ENCODE results near the gene SLC9C1. TPM values are rescaled to one million over a fixed set of nuclear protein-coding genes. Genes with fewer than 3 reads are reported as not detected.

SLC9C1 gene
- total RNA-seq, 2 donors from 2014 or later = not detected

DNA sequence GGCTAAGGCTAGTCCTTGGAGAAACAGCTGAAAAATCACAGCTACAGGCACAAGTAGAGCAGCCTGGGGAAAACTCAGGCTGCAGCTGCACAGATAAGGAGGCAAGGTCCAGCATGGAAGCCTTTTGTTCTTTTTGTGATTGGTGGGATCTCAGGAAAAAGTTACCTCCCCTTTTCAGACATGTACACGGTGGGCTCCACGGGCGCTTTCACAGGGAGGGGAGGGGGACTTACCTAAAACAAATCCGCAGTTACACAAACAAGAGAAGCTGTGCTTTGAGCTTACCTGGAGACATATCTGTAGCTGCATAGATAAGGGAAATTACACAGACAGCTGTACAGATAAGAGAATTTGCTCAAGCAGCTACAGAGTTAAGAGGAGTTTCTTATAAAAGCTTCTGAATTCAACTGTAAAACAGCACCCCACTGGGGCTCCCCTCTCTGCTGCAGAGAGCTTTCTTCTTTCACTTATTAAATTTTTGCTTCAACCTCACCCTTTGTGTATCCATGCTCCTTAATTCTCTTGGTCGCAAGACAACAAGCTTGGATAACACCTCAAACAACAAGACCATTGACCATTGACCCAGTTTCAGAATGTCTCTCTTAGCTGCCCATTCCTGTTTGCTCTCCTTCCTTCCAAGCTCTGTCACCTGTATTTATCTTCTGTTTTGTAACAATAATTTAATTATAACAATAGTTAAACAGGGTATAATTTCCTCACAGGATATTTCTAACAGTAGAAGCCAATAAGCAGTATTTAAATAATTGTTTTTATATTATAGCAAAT lies 28.0 kb upstream of the SLC9C1 start:
- Mint-ChIP-seq H3K27ac (no peak overlapping the region), H3K4me1 (no peaks in the 10 kb centered on the region), H3K4me3 (no peak overlapping the region), H3K9me3 (no peaks in the 10 kb centered on the region), H3K36me3 (ENCODE audit: low read depth) (no peaks in the 10 kb centered on the region), H3K27me3 (peaks cover 17% of the 10 kb centered on the region)
- no peak for ATAC-seq (replicated peaks)

DNA sequence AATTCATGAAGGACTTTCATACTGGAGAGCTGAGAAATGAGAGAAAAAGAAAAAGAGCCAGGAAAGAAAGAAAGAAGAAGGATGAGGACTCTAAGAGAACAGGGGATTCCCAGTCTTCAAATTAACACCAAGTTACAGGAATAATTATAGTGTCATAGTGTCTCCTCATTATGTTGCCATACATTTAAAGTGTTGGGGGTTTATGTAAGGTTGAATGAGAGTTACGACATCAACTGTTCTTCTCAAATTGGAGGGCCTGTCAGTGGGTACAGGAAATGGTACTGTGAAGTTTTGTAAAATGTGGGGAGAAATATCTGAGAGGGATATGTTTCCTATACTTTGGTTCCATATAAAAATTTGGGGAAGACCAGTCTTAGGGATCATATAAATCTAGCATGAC lies 26.7 kb upstream of the SLC9C1 start:
- Mint-ChIP-seq H3K36me3 (ENCODE audit: low read depth) (no peaks in the 10 kb centered on the region), H3K4me1 (no peaks in the 10 kb centered on the region), H3K27ac (no peak overlapping the region), H3K9me3 (no peaks in the 10 kb centered on the region), H3K4me3 (no peak overlapping the region), H3K27me3 (peaks cover 13% of the 10 kb centered on the region)
- no peak for ATAC-seq (replicated peaks)

DNA sequence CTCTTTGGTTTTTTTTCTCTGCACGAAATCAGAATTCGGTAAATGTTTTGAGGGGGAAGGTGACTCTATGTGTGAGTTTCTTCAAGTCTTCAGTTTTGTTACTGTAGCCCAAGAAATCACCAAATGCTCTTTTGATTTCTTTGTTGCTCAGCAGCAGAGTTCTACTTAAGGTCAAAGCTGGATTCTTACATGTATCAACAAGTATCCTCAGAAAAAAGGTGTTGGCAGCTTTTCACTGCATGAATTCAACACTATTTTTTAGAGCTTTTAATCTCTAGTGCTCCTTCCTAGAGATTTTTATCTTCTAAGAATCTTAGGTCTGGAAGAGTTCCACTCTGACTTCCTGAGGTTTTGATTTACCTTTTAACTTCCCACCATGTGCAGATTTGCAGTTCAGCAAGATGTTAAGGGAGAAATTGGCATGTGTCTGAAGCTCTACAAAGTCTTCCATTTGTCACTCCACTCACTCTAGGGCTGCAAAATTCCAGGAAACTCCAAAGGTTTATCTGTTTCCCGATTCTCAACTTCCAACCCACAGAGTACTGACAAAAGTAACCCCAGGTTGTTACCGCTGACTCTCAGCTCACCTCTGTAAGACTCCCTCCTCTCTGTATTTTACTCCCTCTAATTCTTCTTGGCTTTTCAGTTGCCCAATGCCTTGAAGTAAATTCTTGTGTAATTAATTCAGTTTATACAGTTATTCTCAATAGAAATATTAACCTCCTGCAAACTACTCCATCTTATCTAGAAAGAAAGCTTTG lies 25.7 kb upstream of the SLC9C1 start:
- H3K27me3 Mint-ChIP-seq = peaks cover 13% of the 10 kb centered on the region
- ATAC-seq (replicated peaks) = no peak
- H3K27ac Mint-ChIP-seq = no peak overlapping the region
- no peaks in the 10 kb centered on the region for H3K9me3 Mint-ChIP-seq
- H3K36me3 Mint-ChIP-seq (ENCODE audit: low read depth) = no peaks in the 10 kb centered on the region
- H3K4me1 Mint-ChIP-seq = no peaks in the 10 kb centered on the region
- H3K4me3 Mint-ChIP-seq = no peak overlapping the region

DNA sequence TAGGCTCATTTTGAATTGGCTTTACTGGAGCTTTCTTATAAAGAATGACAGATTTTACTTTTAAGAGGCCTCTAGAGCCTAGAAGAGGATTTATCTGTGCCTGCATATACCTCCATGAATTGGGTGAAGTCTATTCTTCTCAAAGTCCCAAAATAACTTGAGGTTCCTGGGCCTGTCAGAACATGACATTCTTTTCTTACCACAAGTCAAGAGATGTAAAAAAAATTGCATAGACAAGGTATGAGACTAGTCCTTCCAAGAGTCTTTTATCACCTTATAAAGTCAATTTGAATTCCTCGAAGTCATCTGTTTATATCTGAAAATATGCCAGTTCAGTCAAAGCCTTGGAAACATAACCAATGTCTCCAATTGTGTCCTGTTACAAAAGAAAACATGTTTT lies 21.8 kb upstream of the SLC9C1 start:
- Mint-ChIP-seq H3K27ac (no peak overlapping the region), H3K4me1 (no peaks in the 10 kb centered on the region), H3K36me3 (ENCODE audit: low read depth) (no peaks in the 10 kb centered on the region), H3K9me3 (no peaks in the 10 kb centered on the region), H3K4me3 (no peak overlapping the region), H3K27me3 (peaks cover 5% of the 10 kb centered on the region)
- ATAC-seq (replicated peaks) = no peak

DNA sequence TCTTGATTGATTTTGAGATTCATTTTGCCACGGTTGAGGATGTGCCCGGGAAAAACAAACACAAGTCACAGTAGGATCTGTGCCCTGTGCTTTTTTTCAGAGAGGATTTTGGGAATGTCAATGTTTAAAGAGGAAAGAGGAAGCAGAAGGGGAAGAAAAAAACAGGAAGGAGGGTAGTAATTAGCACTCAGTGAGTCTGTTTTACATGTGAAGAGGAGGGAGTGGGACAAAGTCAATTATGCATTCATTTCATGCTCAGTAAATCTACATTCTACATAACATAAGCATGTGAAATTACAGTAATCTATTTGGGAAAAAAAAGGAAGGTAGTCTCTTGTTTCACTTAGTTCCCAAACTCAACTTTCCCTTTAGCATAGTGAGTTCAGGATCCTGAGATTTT lies 20.6 kb upstream of the SLC9C1 start:
- no peak overlapping the region for H3K27ac Mint-ChIP-seq
- no peak for ATAC-seq (replicated peaks)
- no peaks in the 10 kb centered on the region for H3K9me3 Mint-ChIP-seq
- H3K27me3 Mint-ChIP-seq = peaks cover 5% of the 10 kb centered on the region
- no peak overlapping the region for H3K4me3 Mint-ChIP-seq
- H3K36me3 Mint-ChIP-seq (ENCODE audit: low read depth) = no peaks in the 10 kb centered on the region
- H3K4me1 Mint-ChIP-seq = no peaks in the 10 kb centered on the region

DNA sequence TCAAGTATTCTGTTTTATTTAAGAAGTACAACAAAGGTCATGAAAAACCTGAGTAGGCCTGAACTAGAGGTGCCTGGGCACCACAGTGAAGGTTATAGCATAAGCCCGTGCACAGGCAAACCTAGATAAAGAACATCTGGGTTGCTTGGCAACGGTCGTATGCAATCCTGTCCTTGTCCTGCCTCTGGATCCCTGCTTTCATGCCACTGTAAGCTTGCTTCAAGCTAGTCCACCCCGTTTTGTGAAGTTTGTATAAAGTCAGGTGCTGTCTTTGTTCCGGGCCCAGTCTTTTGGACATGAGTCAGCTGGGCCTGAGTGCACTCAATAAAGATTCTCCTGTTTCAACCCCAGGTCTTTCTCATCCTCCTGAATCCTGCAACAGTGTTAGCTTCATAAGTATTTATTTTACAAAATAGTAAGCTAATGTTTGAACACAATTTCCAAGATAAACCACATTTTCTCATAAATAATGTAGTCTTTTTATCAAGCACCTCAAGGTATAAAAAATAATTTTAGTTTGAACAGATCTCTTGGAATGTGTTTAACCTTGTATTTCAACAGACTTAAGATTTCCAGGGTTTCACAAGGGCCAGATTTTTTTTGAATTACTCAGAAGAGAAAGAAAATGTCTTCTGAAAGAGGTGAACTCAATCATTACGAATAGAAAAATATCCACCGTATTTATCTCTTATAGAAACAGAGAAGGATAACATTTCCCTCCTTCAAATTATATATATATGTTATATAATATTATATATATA lies 14.3 kb upstream of the SLC9C1 start:
- no peak for ATAC-seq (replicated peaks)
- Mint-ChIP-seq H3K4me3 (no peak overlapping the region), H3K4me1 (no peaks in the 10 kb centered on the region), H3K27ac (no peak overlapping the region), H3K27me3 (no peaks in the 10 kb centered on the region), H3K36me3 (ENCODE audit: low read depth) (no peaks in the 10 kb centered on the region), H3K9me3 (no peaks in the 10 kb centered on the region)

DNA sequence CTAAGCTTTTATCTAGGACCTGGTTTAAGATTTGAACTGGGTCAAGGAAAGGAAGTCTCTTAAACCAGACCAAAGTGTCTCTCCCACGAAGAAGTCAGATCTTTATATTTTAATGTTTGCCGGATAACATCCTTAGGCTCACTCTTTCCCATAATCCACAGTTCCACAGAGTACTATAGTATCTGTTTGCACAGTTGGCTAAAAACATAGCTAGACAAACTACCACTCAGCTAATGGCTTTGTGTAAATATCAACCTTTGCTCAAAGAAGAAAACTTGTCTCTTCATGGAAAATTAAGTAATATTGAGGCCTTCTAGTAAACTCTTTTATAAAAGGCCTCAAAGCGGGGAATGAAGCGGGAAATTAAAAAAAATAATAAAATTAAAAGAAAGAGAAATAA lies 13.5 kb upstream of the SLC9C1 start:
- no peaks in the 10 kb centered on the region for H3K9me3 Mint-ChIP-seq
- no peaks in the 10 kb centered on the region for H3K4me1 Mint-ChIP-seq
- no peak overlapping the region for H3K4me3 Mint-ChIP-seq
- no peaks in the 10 kb centered on the region for H3K36me3 Mint-ChIP-seq (ENCODE audit: low read depth)
- no peak overlapping the region for H3K27ac Mint-ChIP-seq
- ATAC-seq (replicated peaks) = no peak
- H3K27me3 Mint-ChIP-seq = no peaks in the 10 kb centered on the region

DNA sequence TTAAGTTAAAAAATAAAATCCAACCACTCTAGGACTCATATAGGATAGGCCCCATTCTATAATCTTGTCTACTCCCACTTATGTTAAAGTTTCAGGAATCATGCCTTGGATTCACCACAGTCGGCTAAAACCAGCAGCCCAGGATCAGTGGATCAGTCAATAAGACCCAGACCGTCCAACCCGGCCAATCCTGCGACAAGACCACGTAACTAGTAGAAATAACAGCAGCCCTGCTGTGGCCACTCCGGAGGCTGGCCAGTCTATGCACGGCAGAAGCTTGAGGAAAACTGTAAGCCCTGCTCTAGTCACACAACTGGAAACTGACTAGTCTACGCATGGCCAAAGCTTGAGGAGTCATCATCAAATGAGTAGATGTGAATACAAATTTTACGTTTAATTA lies 12.8 kb upstream of the SLC9C1 start:
- H3K9me3 Mint-ChIP-seq = no peaks in the 10 kb centered on the region
- no peaks in the 10 kb centered on the region for H3K36me3 Mint-ChIP-seq (ENCODE audit: low read depth)
- H3K4me3 Mint-ChIP-seq = no peak overlapping the region

DNA sequence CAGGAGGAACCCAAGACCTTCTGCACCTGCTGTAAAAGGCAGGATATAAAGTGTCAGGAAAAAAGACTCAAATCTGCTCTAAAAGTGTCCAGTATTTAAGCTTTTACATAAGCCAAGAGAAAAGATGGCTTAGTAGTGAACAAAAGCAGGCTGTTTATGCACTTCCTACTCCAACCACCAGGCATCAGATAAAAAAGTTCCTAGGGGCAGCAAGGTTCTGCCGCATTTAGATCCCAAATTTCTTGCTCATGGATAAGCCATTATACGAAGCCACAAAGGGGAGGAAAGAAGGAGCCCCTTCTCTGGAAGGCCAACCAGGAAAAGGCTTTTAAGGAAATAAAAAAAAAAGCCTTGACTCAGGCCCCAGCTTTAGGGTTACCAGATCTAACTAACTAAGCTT lies 10.6 kb upstream of the SLC9C1 start:
- Mint-ChIP-seq H3K27ac (no peak overlapping the region), H3K36me3 (ENCODE audit: low read depth) (no peaks in the 10 kb centered on the region), H3K27me3 (no peaks in the 10 kb centered on the region), H3K4me3 (no peak overlapping the region), H3K4me1 (no peaks in the 10 kb centered on the region), H3K9me3 (no peaks in the 10 kb centered on the region)
- ATAC-seq (replicated peaks) = no peak

More for the DNA sequence above, 12.8 kb upstream of the SLC9C1 start:
- no peak for ATAC-seq (replicated peaks)
- Mint-ChIP-seq H3K27me3 (no peaks in the 10 kb centered on the region), H3K4me1 (no peaks in the 10 kb centered on the region), H3K27ac (no peak overlapping the region)

DNA sequence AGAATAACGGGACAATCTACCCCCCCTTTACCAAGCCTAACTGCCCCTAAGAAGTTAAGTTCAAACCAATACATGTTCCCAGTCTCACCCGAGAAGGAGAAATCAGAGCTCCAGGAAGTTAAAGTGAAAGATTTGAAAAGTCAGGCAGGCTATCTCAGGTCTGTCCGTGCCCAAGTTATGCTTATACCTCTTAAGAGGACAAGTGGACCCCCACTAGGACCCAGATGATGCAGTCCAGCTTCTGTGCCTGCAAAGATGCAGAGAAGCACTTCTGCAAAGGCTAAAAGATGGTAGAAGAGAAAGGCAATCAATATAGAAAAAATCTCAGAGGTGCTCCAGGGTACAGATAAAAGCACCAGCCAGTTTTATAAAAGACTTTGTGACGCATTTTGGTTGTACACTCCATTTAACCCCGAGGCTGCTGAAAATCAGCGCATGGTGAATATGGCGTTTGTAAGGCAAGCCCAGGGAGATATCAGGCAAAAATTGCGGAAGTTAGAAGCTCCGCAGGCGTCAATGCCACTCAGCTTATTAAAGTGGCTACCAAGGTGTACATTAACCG lies 9.8 kb upstream of the SLC9C1 start:
- no peaks in the 10 kb centered on the region for H3K9me3 Mint-ChIP-seq
- no peak overlapping the region for H3K4me3 Mint-ChIP-seq
- no peaks in the 10 kb centered on the region for H3K27me3 Mint-ChIP-seq
- ATAC-seq (replicated peaks) = peak; percentile 50
- H3K27ac Mint-ChIP-seq = no peak overlapping the region
- no peaks in the 10 kb centered on the region for H3K36me3 Mint-ChIP-seq (ENCODE audit: low read depth)
- H3K4me1 Mint-ChIP-seq = no peaks in the 10 kb centered on the region

DNA sequence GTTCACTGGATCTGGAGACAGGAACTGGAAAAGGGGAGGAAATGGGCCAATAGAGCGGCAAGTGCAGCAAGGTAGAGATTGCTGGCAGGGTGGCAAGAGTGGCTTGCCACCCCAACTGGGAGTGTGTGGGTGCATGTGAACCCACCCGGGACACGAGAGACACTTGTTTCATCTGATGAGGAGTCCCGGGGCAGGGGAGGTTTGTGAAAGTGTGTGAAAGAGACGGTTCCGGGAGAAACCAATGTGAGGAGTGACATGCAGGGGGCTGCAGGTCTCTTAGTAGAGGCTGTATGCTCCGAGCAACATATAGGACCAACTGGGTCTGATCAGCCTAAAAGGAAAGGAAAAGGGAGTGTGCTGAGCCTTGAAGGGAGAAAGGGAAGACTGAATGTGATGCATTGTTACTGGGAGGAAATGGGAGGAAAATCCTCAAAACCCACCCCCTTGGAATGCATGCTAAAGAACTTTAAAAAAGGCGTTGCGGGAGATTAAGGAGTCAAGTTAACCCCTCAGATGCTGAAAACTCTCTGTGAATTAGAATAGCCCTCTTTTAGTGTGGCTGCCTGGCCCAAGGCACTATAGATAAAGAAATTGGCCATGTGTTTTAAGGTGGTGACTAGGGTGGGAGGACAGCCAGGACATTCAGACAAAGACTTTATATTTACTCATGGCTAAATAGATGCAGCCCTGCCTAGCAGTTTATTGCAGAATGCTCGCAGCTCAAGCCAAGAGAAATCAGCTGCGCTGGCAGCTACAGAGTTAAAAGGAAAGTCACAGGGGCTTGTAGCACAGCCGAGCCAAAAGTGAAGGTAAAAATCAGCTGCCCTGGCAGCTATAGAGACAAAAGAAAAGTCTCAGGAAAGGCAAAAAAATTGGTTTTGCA lies 9.1 kb upstream of the SLC9C1 start:
- Mint-ChIP-seq H3K9me3 (no peaks in the 10 kb centered on the region), H3K27ac (no peak overlapping the region), H3K36me3 (ENCODE audit: low read depth) (no peaks in the 10 kb centered on the region), H3K4me3 (no peak overlapping the region), H3K4me1 (peaks cover 4% of the 10 kb centered on the region), H3K27me3 (no peaks in the 10 kb centered on the region)
- peak; percentile 50 for ATAC-seq (replicated peaks)

DNA sequence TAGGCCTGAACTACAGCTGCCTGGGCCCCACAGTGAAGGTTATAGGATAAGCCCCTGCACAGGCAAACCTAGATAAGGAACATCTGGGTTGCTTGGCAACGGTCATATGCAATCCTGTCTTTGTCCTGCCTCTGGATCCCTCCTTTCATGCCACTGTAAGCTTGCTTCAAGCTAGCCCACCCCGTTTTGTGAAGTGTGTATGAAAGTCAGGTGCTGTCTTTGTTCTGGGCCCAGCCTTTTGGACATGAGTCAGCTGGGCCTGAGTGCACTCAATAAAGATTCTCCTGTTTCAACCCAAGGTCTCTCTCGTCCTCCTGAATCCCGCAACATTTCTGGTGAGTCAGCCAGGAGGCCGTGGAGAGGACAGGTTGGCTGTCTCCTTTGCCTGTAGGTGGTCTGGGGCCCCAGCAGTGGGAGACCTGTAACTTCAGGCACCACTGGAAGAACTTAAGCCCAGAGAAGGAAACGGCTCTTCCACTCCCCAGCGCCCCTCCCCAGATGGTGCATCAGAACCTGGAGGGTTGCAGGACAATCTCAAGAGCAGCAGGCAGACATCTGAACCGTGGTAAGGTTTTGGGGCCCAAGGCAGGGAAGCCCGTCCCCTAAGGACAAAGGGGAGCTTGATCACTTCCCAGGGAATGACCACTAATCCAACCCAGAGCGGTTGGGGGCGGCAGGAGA lies 8.3 kb upstream of the SLC9C1 start:
- no peaks in the 10 kb centered on the region for H3K27me3 Mint-ChIP-seq
- no peak overlapping the region for H3K27ac Mint-ChIP-seq
- no peaks in the 10 kb centered on the region for H3K36me3 Mint-ChIP-seq (ENCODE audit: low read depth)
- ATAC-seq (replicated peaks) = no peak
- no peak overlapping the region for H3K4me3 Mint-ChIP-seq
- peaks cover 6% of the 10 kb centered on the region for H3K4me1 Mint-ChIP-seq
- no peaks in the 10 kb centered on the region for H3K9me3 Mint-ChIP-seq

DNA sequence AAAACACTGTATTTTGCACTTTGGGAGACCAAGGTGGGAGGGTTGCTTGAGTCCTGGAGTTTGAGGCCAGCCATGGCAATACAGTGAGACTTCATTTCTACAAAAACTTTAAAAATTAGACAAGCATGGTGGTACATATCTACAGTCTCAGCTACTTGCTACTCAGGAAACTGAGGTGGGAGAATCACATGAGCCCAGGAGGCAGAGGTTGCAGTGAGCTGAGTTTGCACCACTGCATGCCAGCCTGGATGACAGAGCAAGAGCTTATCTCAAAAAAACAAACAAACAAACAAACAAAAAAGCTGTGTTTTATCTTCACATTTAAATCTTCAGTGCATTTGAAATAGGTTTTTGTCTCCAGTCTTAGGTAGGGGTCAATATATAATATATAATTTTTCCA lies 4.8 kb upstream of the SLC9C1 start:
- Mint-ChIP-seq H3K4me3 (no peak overlapping the region), H3K27ac (no peak overlapping the region)

More for the DNA sequence above, 4.8 kb upstream of the SLC9C1 start:
- Mint-ChIP-seq H3K4me1 (peaks cover 6% of the 10 kb centered on the region), H3K9me3 (no peaks in the 10 kb centered on the region), H3K27me3 (no peaks in the 10 kb centered on the region), H3K36me3 (ENCODE audit: low read depth) (no peaks in the 10 kb centered on the region)
- ATAC-seq (replicated peaks) = no peak

All from activated T-helper 17 cell treated with anti-CD3 and anti-CD28 coated beads, Interleukin-2, amount 50 U/mL, for 72 hours (primary cell).